NCI-H1417 (cell line): ENCODE results near the gene RCAN1.
"Not testable (repeated sequence)": the region's sequence is repeated elsewhere in the genome, so short reads cannot be mapped to it uniquely, and the experiment has no call there.

Experiments
- DNase-seq, 3 experiments: peaks; one replicate each; lab custom pipeline; 2025; lab: John Stamatoyannopoulos, UW

RCAN1 gene

GRCh38 chr21:34621434-34622350, 6.8 kb upstream of the RCAN1 start:
- DNase-seq: no peak

- peak in 1 of 3 experiments; percentile 57 for DNase-seq
Observed at GRCh38 chr21:34619841-34620665, 5.1 kb upstream of the RCAN1 start.

GRCh38 chr21:34618941-34619340, 4.0 kb upstream of the RCAN1 start:
- DNase-seq: no peak

- no peak for DNase-seq
Observed at GRCh38 chr21:34617753-34618339, 2.9 kb upstream of the RCAN1 start.

GRCh38 chr21:34615487-34615814, 538 bp upstream of the RCAN1 start:
- no peak for DNase-seq

- DNase-seq: peak in 2 of 3 experiments; percentile 29 to 45
Observed at GRCh38 chr21:34613679-34614627, 960 bp downstream of the RCAN1 start.

GRCh38 chr21:34612557-34612956, 2.4 kb downstream of the RCAN1 start:
- DNase-seq: peak in 1 of 3 experiments; percentile 66

- peak; percentile 19 to 87 (median 46) for DNase-seq
Observed at GRCh38 chr21:34612056-34612455, 2.9 kb downstream of the RCAN1 start.

- no peak for DNase-seq
Observed at GRCh38 chr21:34611528-34611927, 3.4 kb downstream of the RCAN1 start.

GRCh38 chr21:34609933-34610549, 4.9 kb downstream of the RCAN1 start:
- no peak for DNase-seq

GRCh38 chr21:34609244-34609932, 5.5 kb downstream of the RCAN1 start:
- peak in 1 of 3 experiments; percentile 49 for DNase-seq

- DNase-seq: not testable (repeated sequence)
Observed at GRCh38 chr21:34607376-34607775, 7.5 kb downstream of the RCAN1 start.

- DNase-seq: no peak
Observed at GRCh38 chr21:34606621-34607020, 8.3 kb downstream of the RCAN1 start.

- DNase-seq: no peak
Observed at GRCh38 chr21:34606051-34606450, 8.9 kb downstream of the RCAN1 start.

GRCh38 chr21:34604956-34605355, 10.0 kb downstream of the RCAN1 start:
- DNase-seq: not testable (repeated sequence)

GRCh38 chr21:34604556-34604955, 10.4 kb downstream of the RCAN1 start:
- DNase-seq: no peak

GRCh38 chr21:34603710-34604057, 11.2 kb downstream of the RCAN1 start:
- peak; percentile 50 to 94 (median 78) for DNase-seq

- peak; percentile 88 to 99 (median 98) for DNase-seq
Observed at GRCh38 chr21:34603002-34603709, 11.8 kb downstream of the RCAN1 start.

- DNase-seq: peak; percentile 51 to 69 (median 64)
Observed at GRCh38 chr21:34602061-34602460, 12.9 kb downstream of the RCAN1 start.
